CD4-positive, alpha-beta T cell (primary cell): ENCODE data around the gene ACSL4. TPM values are rescaled to one million over a fixed set of nuclear protein-coding genes. Genes with fewer than 3 reads are reported as not detected.
"Not testable (repeated sequence)": the region's sequence is repeated elsewhere in the genome, so short reads cannot be mapped to it uniquely, and the experiment has no call there.

Experiments used
- ATAC-seq: fragments of 200-7000 bp; cut with Tn5 transposase; one replicate; pipeline ENCODE4 v1.10.0; 2022; ENCODE audit warnings: mild to moderate bottlenecking; ENCODE audit not compliant: poor library complexity
- CTCF ChIA-PET: fragments of 350-600 bp; sonication (Branson Sonifier 250); formaldehyde crosslinking; loops from one replicate; lab custom pipeline; 2021; ENCODE audit warnings: antibody characterized with exemption, inconsistent platforms; lab: Charles Lee
- POLR2A ChIA-PET: fragments of 350-600 bp; sonication (Branson Sonifier 250); formaldehyde crosslinking; loops from one replicate; lab custom pipeline; 2021; ENCODE audit warnings: antibody characterized with exemption, inconsistent platforms; lab: Charles Lee
- DNase-seq, 14 experiments: peaks; one replicate each; pipeline ENCODE4 v3.0.0-alpha.2; 2013 to 2020; ENCODE audit warnings: mixed read lengths in 2 of 14
- H3K27ac ChIP-seq, 2 donors: one replicate each; pipeline versions ENCODE4 v1.5.1 to v1.7.0; 2013; ENCODE audit warnings: low read length in 2 of 2, low read depth in 1 of 2, mild to moderate bottlenecking in 1 of 2
- H3K27me3 ChIP-seq, 2 experiments: 1 replicate in 1 of 2; 2 replicates in 1 of 2; pipeline versions ENCODE4 v1.6.1 to v1.7.0; 2013; ENCODE audit warnings: low read length in 2 of 2, control low read depth in 1 of 2, mild to moderate bottlenecking in 1 of 2, moderate library complexity in 1 of 2; ENCODE audit not compliant: insufficient read depth in 2 of 2, control insufficient read depth in 1 of 2
- H3K36me3 ChIP-seq: one replicate; pipeline ENCODE4 v1.6.1; 2013; ENCODE audit warnings: low read length, control low read depth; ENCODE audit not compliant: insufficient read depth
- H3K4me1 ChIP-seq: one replicate; pipeline ENCODE4 v1.6.1; 2013; ENCODE audit warnings: low read length, control low read depth; ENCODE audit not compliant: insufficient read depth
- H3K4me3 ChIP-seq: one replicate; pipeline ENCODE4 v1.5.1; 2013; ENCODE audit warnings: mild to moderate bottlenecking, low read length, moderate library complexity
- H3K9me3 ChIP-seq, 2 experiments: 1 replicate in 1 of 2; 2 replicates in 1 of 2; pipeline versions ENCODE4 v1.6.1 to v1.7.0; 2013; ENCODE audit warnings: low read length in 2 of 2, mild to moderate bottlenecking in 2 of 2, control low read depth in 1 of 2, moderate library complexity in 1 of 2; ENCODE audit not compliant: control insufficient read depth in 1 of 2, insufficient read depth in 1 of 2
- H3K27ac Mint-ChIP-seq: one replicate; pipeline ENCODE4 v1.8.0; 2020; ENCODE audit warnings: mixed read lengths
- H3K27me3 Mint-ChIP-seq: one replicate; pipeline ENCODE4 v1.8.0; 2021; ENCODE audit warnings: mixed read lengths
- H3K36me3 Mint-ChIP-seq: one replicate; pipeline ENCODE4 v1.8.0; 2021; ENCODE audit warnings: low read depth, mixed read lengths
- H3K4me1 Mint-ChIP-seq: one replicate; pipeline ENCODE4 v1.8.0; 2021; ENCODE audit warnings: low read depth, mixed read lengths
- H3K4me3 Mint-ChIP-seq: one replicate; pipeline ENCODE4 v1.8.0; 2020; ENCODE audit warnings: mild to moderate bottlenecking, mixed read lengths
- H3K9me3 Mint-ChIP-seq: one replicate; pipeline ENCODE4 v1.8.0; 2020; ENCODE audit warnings: mixed read lengths
- CTCF ChIP-seq: fragments of 200-600 bp; IDR thresholded peaks from one replicate; pipeline ENCODE4 v1.8.0; 2022; ENCODE audit warnings: antibody characterized with exemption, mild to moderate bottlenecking
- intact Hi-C, 2 experiments: fragments of 100-400 bp; cut with DNase I in 1 of 2; cut with micrococcal nuclease in 1 of 2; formaldehyde crosslinking; loops; one replicate each; pipeline versions ENCODE4 v1.15.1 to v1.9.0; 2023 to 2025; cut with DNase I, micrococcal nuclease
- total RNA-seq, 174 experiments: library from RNA in 2 of 174; stranded (reverse) in 2 of 174; gene quantifications; one replicate each; pipeline ENCODE4 v1.2.3 and lab custom pipeline; 2021 to 2026

Gene ACSL4
- total RNA-seq, 2 experiments from 2014 or later: 11.1 to 14.5 TPM

GRCh38 chrX:109742722-109743121, 9.7 kb upstream of the ACSL4 start:
- no peaks in the 10 kb centered on the region for H3K27me3 Mint-ChIP-seq
- ATAC-seq (no peak), DNase-seq (no peak)
- H3K9me3 ChIP-seq: no peaks in the 10 kb centered on the region
- ChIA-PET CTCF (interaction anchor here (0.7 kb wide), 1 partner anchor 24 kb away, joined by 3 read pairs; no protein-coding TSS in a partner anchor), POLR2A (no interaction called here)
- H3K36me3 Mint-ChIP-seq: no peaks in the 10 kb centered on the region
- no peak overlapping the region for H3K4me3 Mint-ChIP-seq
- H3K27ac ChIP-seq: no peak overlapping the region
- no peak overlapping the region for H3K27ac Mint-ChIP-seq
- no peaks in the 10 kb centered on the region for H3K27me3 ChIP-seq
- no peaks in the 10 kb centered on the region for H3K9me3 Mint-ChIP-seq
- no peak overlapping the region for H3K4me3 ChIP-seq
- no peaks in the 10 kb centered on the region for H3K4me1 Mint-ChIP-seq
- no peak for TF ChIP-seq CTCF
- no peaks in the 10 kb centered on the region for H3K36me3 ChIP-seq
- H3K4me1 ChIP-seq: no peaks in the 10 kb centered on the region
- intact Hi-C loops: no loop called here

- H3K27me3 Mint-ChIP-seq, intact Hi-C loops, ATAC-seq, H3K4me3 Mint-ChIP-seq, H3K4me1 Mint-ChIP-seq, POLR2A ChIA-PET, H3K27ac Mint-ChIP-seq, H3K9me3 Mint-ChIP-seq, H3K4me1 ChIP-seq, H3K36me3 ChIP-seq, H3K27me3 ChIP-seq, H3K4me3 ChIP-seq, H3K9me3 ChIP-seq, H3K36me3 Mint-ChIP-seq, DNase-seq, H3K27ac ChIP-seq: not testable (repeated sequence)
- CTCF ChIA-PET: interaction anchor here (1.4 kb wide), 1 partner anchor 116 kb away, joined by 3 read pairs; no protein-coding TSS in a partner anchor
Observed at GRCh38 chrX:109740896-109741295, 7.8 kb upstream of the ACSL4 start.

- H3K27ac ChIP-seq: no peak overlapping the region
Observed at GRCh38 chrX:109740433-109740809, 7.4 kb upstream of the ACSL4 start.

More at GRCh38 chrX:109740433-109740809, 7.4 kb upstream of the ACSL4 start:
- ATAC-seq (no peak), DNase-seq (no peak)
- POLR2A ChIA-PET: no interaction called here
- no peaks in the 10 kb centered on the region for H3K36me3 Mint-ChIP-seq
- Histone ChIP-seq H3K4me1 (no peaks in the 10 kb centered on the region), H3K9me3 (no peaks in the 10 kb centered on the region), H3K4me3 (no peak overlapping the region), H3K27me3 (no peaks in the 10 kb centered on the region), H3K36me3 (no peaks in the 10 kb centered on the region)
- no peaks in the 10 kb centered on the region for H3K27me3 Mint-ChIP-seq
- intact Hi-C loops: no loop called here
- CTCF ChIA-PET: interaction anchor here (1.4 kb wide), 1 partner anchor 116 kb away, joined by 3 read pairs; no protein-coding TSS in a partner anchor
- H3K27ac Mint-ChIP-seq: no peak overlapping the region
- H3K4me3 Mint-ChIP-seq: no peak overlapping the region
- H3K4me1 Mint-ChIP-seq: peaks cover 2% of the 10 kb centered on the region
- TF ChIP-seq CTCF: no peak
- no peaks in the 10 kb centered on the region for H3K9me3 Mint-ChIP-seq
